HG03439 (cell line): ENCODE measurements around the gene CIAO3.
"Not testable (repeated sequence)": the region's sequence is repeated elsewhere in the genome, so short reads cannot be mapped to it uniquely, and the experiment has no call there.

Experiments
- ATAC-seq: cut with Tn5 transposase; IDR thresholded peaks from one replicate; pipeline ENCODE4 v1.9.1; 2021; ENCODE audit warnings: mild to moderate bottlenecking, moderate library complexity; ENCODE audit not compliant: unreplicated experiment

CIAO3 gene

DNA sequence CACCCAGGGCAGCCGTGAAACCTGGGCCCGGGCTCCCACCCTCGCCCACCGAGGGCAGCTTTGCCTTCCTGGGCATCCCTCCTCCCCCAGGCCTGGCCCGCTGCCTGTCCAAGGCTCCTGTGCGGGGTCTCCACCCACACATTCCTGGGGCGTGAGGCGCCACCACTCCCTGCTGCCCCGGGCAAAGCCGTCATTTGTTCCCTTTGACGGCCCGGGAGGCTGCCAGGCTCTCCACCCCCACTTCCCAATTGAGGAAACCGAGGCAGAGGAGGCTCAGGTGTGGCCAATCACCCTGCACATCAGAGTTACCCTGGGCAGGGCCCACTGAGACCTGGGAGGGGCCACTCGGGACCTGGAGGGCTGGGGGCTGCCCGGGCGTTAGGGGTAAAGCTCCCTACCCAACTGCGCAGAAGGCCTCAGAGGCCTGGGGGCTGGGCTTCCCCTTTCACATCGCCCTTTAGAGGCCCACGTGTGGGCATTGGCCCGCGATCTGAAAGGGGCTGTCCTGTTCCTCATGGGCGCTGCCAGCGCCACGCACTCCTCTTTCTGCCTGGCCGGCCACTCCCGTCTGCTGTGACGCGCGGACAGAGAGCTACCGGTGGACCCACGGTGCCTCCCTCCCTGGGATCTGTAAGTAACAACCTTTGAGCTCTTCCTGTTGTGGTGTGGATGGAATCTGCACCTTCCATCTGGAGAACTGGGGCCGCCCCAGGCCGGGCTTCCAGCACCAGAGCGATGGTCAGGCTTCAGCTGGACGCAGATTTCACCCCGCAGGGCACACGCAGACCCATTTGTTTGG lies 19.9 kb upstream of the CIAO3 start, which contains the start of gene MSLN:
MSLN (plus strand) TSS at position 190 of the 799 bp plus-strand sequence. CDS start 1,947 bp downstream, outside the sequence.
- ATAC-seq: no peak

DNA sequence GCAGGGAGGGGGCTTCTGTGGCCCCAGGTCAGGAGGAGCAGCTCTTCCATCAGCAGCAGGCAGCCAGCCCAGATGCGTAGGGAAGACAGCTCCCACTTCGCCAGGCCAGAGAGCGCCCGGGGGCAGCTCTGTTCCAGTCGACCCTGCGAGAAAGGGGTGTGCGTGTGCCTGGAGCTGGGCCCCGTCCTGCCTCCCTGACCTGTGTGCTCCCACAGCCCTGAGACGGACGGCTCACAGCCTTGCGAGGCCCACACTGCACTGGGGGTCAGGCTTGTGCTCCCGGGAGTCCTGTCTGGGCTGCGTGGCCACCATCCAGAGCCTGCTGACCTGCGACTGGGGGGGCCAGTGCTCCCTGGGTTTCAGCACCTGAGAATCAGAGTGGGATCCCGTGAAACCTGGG lies 19.3 kb upstream of the CIAO3 start:
- no peak for ATAC-seq

GRCh38 chr16:759110-759910 lies 18.5 kb upstream of the CIAO3 start:
- no peak for ATAC-seq

GRCh38 chr16:756428-756827 lies 15.6 kb upstream of the CIAO3 start:
- ATAC-seq: no peak

- ATAC-seq: no peak
Measured at GRCh38 chr16:754656-755055, 13.9 kb upstream of the CIAO3 start.

DNA sequence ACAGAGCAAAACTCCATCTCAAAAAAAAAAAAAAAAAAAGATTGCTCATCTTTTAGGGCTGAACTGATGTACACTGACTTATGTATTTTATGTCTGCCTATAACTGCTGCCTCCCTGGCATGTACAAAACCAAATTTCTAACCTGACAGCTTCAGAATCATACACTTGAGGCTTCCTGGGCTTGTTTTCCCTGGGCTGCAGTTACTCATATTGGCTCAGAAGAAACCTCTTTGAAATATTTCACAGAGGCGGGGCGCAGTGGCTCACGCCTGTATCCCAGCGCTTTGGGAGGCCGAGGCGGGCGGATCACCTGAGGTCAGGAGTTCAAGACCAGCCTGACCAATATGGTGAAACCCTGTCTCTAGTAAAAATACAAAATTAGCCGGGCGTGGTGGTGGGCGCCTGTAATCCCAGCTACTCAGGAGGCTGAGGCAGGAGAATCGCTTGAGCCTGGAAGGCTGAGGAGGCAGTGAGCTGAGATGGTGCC lies 13.4 kb upstream of the CIAO3 start:
- not testable (repeated sequence) for ATAC-seq

DNA sequence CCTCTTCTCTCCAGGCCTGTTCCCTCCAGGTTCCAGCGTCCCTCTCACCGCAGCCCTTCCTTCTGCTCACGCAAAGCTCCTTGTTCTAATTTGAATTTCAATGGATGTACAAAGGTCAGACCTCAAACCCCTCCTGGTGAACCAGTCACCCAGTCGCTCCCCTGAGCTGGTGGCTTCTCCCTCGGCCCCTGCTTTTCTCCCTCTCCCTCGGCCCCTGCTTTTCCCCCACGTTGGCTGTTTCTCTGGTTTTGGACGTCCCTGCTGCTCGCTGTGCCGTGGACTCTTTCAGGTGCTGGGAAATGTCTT lies 11.2 kb upstream of the CIAO3 start:
- no peak for ATAC-seq

- no peak for ATAC-seq
Measured at GRCh38 chr16:751152-752006, 10.6 kb upstream of the CIAO3 start.

DNA sequence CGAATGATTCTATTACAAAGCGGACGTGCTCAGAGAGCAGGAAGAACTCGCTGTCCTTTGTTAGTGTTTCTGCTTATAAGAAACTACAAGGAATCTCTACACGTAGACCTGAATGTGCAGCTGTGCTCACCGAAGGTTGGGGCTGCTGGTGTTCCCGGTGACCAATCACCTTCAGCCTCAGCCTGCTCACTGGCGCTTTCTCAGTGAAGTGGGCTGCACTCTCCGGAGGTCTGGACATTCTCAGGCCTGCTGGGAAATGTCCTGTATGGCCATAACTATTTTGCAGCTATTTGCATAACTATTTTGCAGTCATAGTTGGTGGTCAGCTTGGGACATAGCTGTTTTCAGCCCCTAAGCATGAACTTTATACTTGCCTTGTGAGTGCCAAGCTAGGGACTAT lies 9.7 kb upstream of the CIAO3 start:
- ATAC-seq: no peak

- no peak for ATAC-seq
Measured at GRCh38 chr16:749010-749409, 8.2 kb upstream of the CIAO3 start.

GRCh38 chr16:747978-748746 lies 7.4 kb upstream of the CIAO3 start:
- no peak for ATAC-seq

GRCh38 chr16:746637-747036 lies 5.8 kb upstream of the CIAO3 start:
- no peak for ATAC-seq

- no peak for ATAC-seq
Measured at GRCh38 chr16:745739-746138, 4.9 kb upstream of the CIAO3 start.

GRCh38 chr16:743794-744500 lies 3.1 kb upstream of the CIAO3 start:
- ATAC-seq: no peak

DNA sequence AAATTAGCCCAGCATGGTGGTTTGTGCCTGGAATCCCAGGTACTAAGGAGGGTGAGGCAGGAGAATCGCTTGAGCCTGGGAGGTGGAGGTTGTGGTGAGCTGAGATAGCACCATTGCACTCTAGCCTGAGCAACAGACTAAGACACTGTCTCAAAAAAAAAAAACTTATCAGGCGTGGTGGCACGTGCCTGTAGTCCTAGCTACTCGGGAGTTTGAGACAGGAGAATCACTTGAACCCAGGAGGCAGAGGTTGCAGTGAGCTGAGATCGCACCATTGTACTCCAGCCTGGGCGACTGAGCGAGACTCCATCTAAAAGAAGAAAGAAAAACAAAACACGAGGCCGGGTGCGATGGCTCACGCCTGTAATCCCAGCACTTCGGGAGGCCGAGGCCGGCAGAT lies 2.1 kb upstream of the CIAO3 start:
- not testable (repeated sequence) for ATAC-seq

DNA sequence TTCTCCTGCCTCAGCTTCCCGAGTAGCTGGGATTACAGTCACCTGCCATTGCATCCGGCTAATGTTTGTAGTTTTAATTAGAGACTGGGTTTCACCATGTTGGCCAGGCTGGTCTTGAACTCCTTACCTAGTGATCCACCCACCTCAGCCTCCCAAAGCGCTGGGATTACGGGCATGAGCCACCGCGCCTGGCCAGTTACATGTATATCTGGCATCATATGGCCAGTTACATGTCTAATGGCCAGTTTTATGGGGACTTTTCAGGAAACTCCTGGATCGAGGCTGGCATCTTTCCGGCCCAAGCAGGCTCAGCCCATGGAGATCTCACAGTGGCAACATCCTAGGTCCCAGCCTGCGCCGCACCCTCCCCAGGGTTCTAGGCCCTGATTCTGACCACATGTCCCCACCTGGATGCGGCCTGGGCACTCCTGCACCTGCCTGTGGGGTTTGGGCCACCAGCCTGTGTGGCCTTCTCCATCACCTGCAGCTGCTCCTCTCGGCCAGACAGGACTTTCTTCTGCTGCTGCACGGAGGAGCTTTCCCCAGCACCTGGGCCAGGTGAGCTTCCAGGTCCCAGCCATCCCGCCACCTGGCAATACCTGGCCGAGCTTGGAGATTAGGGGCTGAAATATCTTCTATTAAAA lies 1.3 kb upstream of the CIAO3 start:
- no peak for ATAC-seq

DNA sequence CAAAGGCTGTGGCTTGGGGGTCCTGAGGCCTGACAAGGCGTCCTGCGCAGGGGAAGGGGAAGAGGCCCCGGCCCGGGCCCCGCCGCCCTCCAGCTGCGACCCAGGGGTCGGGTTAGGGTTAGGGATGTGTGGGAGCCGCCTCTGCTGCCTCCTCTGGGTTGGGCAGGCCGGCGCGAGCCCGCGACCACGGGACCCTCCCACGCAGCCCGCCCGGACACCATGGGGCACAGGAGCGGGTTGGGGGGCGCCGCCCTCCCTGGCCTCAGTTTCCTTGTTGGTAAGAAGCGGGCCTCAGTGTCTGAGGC lies 386 bp downstream of the CIAO3 start:
- peak; percentile 2 for ATAC-seq

DNA sequence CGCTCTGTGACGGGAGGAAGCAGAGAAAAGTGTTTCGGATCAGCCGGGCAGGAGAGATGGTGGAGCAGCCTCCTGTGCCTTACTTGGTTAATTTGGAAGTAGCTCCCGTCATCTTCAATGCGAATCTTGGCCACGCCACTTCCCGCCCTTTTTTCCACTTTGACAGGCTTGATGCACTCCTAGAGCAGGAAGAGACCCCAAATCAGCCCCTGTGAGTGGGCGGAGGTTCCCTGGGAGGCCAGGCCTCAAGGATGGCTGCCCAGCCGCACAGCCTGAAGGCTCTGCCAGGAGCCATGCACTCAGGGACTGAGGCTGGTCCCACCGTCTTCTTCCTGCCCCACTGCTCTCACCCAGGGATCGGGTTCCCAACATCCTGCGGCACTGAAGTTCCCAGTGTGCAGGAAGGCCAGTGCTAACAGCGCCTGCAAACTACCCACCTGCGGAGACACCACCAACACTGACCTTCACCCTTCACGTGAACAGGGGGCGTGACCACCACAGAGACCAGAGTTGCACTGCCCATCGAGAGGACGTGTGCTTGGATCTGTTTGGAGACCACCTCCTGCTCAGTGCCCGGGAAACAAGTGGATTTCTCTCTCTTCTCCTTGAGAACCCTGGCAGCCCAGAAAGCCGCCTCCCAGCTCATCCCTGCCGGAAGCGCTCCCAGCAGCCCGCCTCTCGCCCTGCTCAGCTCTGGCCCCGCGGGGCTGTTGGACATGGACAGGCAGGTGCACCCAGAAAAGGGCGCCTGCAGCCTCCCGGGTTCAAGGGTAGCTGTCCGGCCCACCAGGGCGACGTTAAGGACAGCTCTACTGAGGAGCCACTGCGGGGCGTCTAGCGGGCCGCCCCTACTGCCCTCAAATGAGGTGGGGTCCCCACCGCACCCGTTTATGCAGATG lies 988 bp downstream of the CIAO3 start:
- no peak for ATAC-seq
